ENCODE data around the gene ADGRG7.

Gene ADGRG7

DNA sequence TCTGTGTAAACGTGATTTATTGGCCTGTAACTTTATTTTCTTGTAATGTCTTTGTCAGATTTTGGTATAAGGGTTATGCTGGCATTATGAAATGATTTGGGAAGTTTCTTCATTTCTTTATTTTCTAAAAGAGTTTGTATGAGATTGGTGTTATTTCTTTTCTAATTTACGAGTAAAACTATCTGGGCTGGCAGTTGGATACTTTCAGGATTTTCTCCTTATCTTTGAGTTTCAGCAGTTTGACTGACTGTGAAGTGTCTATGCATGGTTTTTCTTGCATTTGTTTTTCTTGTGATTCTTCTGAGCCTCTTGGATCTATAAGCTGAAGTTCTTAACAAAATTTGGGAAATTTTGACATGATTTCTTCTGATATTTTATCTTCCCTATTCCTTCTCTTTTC lies 18.1 kb downstream of the ADGRG7 start:
- no peak for DNase-seq (ENCODE audit: low read depth)
- H3K4me3 ChIP-seq (ENCODE audit: control insufficient read depth, low read depth, low read length) = no peak overlapping the region
- TF ChIP-seq, protein P1, sequence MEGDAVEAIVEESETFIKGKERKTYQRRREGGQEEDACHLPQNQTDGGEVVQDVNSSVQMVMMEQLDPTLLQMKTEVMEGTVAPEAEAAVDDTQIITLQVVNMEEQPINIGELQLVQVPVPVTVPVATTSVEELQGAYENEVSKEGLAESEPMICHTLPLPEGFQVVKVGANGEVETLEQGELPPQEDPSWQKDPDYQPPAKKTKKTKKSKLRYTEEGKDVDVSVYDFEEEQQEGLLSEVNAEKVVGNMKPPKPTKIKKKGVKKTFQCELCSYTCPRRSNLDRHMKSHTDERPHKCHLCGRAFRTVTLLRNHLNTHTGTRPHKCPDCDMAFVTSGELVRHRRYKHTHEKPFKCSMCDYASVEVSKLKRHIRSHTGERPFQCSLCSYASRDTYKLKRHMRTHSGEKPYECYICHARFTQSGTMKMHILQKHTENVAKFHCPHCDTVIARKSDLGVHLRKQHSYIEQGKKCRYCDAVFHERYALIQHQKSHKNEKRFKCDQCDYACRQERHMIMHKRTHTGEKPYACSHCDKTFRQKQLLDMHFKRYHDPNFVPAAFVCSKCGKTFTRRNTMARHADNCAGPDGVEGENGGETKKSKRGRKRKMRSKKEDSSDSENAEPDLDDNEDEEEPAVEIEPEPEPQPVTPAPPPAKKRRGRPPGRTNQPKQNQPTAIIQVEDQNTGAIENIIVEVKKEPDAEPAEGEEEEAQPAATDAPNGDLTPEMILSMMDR (IDR thresholded peaks at IDR 0.05; ENCODE audit: control insufficient read depth, insufficient read depth, low read depth, low read length, missing control alignments) = no peak

- no peak for DNase-seq (ENCODE audit: low read depth)
- TF ChIP-seq, protein P1 (IDR thresholded peaks at IDR 0.05; ENCODE audit: control insufficient read depth, insufficient read depth, low read depth, low read length, missing control alignments) = no peak
- no peak overlapping the region for H3K4me3 ChIP-seq (ENCODE audit: control insufficient read depth, low read depth, low read length)
Measured at GRCh38 chr3:100629421-100630127, 20.2 kb downstream of the ADGRG7 start.

DNA sequence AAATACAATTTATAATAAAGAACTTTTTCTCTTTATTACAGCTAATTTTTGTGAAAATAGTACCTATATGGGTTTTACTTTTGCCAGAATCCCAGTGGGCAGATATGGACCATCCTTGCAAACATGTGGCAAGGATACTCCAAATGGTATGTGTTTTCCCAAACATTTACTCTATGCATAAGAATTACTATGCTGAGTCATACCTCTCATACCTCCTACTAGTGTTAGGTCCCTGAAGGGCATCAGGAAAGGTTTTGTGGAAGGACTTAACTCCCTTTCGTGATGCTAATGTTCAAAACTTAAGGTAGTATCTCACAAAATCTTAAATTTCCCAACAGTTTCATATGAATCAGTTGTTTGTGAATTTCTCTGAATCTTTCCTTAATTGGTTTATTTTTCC lies 21.3 kb downstream of the ADGRG7 start:
- H3K4me3 ChIP-seq (ENCODE audit: control insufficient read depth, low read depth, low read length) = no peak overlapping the region
- DNase-seq (ENCODE audit: low read depth) = no peak
- TF ChIP-seq, protein P1 (IDR thresholded peaks at IDR 0.05; ENCODE audit: control insufficient read depth, insufficient read depth, low read depth, low read length, missing control alignments) = no peak

- H3K4me3 ChIP-seq (ENCODE audit: control insufficient read depth, low read depth, low read length) = no peak overlapping the region
- DNase-seq (ENCODE audit: low read depth) = no peak
- TF ChIP-seq, protein P1 (IDR thresholded peaks at IDR 0.05; ENCODE audit: control insufficient read depth, insufficient read depth, low read depth, low read length, missing control alignments) = no peak
Measured at GRCh38 chr3:100631236-100631635, 21.8 kb downstream of the ADGRG7 start.

DNA sequence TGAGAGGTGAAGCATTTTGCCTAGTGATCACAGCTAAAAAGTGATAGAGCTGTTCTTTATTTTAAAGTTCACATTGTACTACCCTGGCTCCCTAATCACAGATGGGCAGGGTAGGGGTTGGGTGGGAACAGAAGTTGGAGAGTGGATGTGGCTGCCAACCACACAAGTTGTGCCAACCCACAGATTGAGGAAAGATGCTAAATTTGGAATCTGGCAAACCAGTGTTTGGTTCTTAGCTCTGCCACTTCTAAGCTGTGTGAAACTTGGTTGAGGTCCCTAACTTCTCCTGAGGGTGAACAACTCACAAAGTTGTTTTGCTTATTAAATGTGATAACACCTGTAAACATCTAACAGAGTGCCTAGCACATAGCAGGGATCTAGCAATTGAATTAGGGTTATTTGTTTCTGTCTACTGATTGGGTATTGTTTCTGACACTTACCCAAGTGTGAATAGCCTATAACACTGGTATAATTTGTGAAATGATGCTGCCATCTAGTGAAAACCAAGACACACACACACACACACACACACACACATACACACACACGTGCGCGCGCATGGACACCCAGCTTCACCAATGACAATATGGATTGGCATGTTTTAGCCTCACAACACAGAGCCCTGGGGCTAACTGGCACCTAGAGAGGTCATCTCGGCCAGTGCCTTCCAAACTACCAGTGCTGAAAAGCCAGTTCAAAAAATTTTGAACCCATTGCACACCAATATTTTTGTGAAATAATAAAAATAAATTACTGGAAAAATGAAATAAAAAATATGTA lies 25.3 kb downstream of the ADGRG7 start:
- TF ChIP-seq, protein P1 (IDR thresholded peaks at IDR 0.05; ENCODE audit: control insufficient read depth, insufficient read depth, low read depth, low read length, missing control alignments) = no peak
- no peak overlapping the region for H3K4me3 ChIP-seq (ENCODE audit: control insufficient read depth, low read depth, low read length)
- no peak for DNase-seq (ENCODE audit: low read depth)

DNA sequence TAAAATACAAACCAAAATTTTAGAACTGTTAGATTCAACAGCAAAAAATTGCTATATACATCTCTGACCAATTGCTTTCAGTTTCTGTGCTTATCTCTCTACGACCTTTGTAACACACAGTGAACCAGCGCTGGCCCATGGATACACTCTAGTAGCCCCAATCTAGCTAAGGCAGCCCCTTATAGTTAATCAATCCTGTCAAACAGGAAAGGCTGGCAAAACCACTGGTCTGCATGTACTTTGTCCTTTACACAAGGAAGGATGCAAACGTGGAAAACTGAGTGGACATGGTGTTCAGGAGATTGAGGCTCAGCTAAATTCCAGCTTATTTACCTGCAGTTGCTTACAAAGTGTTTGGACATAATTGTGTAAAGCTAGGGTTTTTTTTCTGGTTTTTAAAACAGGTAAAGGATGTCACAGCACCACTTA lies 25.9 kb downstream of the ADGRG7 start:
- H3K4me3 ChIP-seq (ENCODE audit: control insufficient read depth, low read depth, low read length) = no peak overlapping the region
- TF ChIP-seq, protein P1 (IDR thresholded peaks at IDR 0.05; ENCODE audit: control insufficient read depth, insufficient read depth, low read depth, low read length, missing control alignments) = no peak
- no peak for DNase-seq (ENCODE audit: low read depth)

Data from AG09309 (cell line).